GM21576 (cell line): ENCODE measurements around the gene PTPRA.
"Not testable (repeated sequence)": the region's sequence is repeated elsewhere in the genome, so short reads cannot be mapped to it uniquely, and the experiment has no call there.

Source experiments
- ATAC-seq: cut with Tn5 transposase; IDR thresholded peaks from one replicate; pipeline ENCODE4 v1.9.1; 2021; ENCODE audit warnings: mild to moderate bottlenecking, moderate library complexity; ENCODE audit not compliant: unreplicated experiment

PTPRA gene

DNA sequence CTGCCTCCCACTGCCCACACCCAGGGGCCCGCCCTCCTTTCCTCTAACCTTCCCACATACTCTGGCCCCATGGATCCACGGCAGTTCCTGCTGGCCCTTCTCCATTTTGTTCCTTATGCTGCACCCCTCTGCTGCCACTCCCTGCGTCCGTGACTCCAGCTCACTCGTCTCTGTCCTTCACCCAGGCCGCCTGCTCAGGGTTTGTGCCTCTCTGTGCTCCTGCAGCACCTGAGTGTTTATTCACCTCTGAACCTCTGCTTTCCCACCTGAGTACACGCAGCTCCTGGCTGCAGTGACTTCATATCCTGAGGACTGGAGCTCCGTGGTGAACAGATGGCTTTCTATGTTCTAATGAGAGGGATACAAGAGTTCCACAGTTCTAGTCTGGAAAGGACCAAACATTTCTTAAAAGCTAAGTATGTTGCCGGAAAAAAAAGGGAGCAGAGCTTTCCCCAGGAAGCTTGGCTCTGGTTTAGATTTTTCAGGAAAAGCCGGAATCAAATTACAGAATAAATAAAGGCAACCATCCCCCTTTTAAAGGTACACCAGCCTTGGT lies 168.7 kb downstream of the PTPRA start:
- ATAC-seq = no peak

DNA sequence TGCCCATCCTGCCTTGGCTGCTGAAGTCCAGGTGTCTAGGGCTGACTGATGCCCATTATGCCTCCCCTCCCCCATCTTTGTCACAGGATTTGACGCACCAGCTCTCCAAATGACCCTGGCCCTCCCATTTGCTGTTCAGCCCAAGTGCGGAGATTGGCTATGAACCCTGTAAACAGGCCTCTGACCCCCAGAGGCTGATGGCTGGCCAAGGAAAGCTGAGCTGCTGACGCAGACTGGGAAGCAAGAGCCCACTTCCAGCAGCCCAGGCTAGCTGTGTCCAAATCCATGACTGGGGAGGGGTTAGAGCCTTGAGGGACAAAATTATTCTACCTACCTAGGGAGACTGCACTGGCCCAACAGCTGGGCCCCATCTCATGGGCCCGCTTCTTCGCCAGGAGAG lies 169.3 kb downstream of the PTPRA start:
- ATAC-seq = no peak

DNA sequence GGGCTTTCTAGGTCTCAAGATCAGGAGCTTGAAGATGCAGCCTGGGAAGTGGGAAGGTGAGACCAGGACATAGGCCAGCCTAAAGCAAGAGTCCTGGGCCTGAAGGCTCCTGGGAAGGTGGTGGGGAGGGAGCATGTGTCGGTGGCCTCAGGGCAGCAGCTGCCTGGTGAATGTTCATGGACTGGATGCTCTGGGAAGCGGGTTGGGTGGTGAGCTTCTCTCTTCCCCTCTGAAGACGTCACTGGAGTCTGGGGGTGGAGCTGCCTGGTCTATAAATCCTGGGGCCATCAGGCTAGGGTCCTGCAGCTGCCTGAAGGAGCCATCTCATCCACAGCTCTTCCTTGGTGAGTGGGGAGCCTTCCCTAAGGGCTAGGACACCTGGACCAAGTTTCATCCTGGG lies 170.0 kb downstream of the PTPRA start, which contains the start of gene GNRH2:
GNRH2 (plus strand) TSS at position 301 of the 400 bp plus-strand sequence. CDS start 793 bp downstream, outside the sequence.
- ATAC-seq = no peak

DNA sequence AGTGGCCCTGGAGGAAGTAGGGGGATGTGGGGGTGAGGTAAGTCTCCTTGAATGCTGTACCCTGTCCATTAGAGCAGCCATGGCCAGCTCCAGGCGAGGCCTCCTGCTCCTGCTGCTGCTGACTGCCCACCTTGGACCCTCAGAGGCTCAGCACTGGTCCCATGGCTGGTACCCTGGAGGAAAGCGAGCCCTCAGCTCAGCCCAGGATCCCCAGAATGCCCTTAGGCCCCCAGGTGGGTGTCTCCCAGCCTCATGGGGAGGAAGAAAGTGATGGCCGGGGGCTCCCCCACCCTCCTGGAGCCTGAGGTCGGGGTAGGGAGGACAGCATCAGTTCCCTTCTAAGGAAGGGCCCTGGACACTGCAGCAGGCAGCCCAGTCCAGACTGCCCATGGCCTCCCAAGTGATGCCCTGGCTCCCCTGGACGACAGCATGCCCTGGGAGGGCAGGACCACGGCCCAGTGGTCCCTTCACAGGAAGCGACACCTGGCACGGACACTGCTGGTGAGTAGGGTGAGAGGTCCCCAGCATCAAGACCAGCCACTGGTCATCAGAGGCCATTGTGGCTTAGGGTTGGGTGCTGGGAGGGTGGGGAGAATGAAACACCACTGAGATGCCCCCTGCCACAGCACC lies 171.2 kb downstream of the PTPRA start:
- ATAC-seq = no peak

DNA sequence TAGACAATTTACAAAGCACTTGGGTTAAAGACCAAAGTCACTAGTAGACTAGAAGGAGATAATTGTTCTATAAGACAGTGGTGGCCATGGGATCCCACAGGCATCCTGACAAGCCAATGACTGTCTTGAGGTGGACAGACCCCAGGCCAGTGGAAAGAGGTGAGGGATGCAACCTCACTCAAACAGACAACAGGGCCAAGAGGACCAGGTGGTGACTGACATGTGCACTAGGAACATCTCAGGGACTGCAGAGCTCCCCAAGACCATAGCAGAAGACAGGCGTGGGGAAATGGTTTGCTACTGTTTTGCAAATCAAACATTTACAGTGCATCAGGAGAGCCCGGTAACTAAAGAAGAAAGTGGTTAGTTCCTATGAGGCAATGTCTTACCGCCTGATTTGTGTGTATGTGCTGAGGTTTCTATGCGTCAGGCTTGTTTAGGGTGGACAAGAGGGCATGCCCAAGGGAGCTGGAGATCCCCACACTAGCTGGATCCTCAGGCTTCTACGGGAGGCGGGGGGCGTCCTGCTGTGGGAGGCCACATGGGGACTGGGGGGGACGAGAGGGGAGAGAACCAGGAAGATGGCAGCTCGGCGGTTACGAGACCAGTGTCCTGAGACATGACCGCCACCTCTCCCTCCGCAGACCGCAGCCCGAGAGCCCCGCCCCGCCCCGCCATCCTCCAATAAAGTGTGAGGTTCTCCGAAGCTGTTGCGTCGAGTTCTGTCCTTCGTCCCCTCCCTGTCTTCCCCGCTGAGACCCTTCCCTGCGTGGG lies 171.9 kb downstream of the PTPRA start:
- ATAC-seq = peak; percentile 30

DNA sequence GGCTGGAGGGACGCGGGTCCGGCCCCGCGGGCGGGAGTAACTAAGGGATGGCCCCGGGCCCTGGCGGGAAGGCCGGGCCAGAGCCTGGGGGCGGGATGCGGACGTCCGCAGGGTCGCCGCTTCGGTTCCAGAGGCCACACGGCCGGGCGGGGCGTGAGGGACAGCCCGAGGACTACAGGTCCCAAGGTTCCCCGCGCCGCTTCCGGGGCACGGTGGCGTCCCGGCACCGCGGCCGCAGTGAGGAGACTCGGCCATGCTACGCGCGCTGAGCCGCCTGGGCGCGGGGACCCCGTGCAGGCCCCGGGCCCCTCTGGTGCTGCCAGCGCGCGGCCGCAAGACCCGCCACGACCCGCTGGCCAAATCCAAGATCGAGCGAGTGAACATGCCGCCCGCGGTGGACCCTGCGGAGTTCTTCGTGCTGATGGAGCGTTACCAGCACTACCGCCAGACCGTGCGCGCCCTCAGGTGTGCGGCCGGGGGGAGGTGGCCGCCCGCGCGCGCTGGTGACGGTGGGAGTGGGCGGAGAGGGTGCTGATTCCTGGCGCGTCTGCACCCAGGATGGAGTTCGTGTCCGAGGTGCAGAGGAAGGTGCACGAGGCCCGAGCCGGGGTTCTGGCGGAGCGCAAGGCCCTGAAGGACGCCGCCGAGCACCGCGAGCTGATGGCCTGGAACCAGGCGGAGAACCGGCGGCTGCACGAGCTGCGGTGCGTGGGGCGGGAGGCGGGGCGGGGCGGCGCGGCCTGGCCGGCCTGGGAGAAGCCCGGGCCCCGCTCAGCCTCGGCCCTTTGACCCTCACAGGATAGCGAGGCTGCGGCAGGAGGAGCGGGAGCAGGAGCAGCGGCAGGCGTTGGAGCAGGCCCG lies 172.8 kb downstream of the PTPRA start, which contains the start of gene MRPS26:
MRPS26 (plus strand) TSS at position 237 of the 861 bp plus-strand sequence; CDS start at position 254, 17 bp downstream.
- peak; percentile 86 for ATAC-seq

DNA sequence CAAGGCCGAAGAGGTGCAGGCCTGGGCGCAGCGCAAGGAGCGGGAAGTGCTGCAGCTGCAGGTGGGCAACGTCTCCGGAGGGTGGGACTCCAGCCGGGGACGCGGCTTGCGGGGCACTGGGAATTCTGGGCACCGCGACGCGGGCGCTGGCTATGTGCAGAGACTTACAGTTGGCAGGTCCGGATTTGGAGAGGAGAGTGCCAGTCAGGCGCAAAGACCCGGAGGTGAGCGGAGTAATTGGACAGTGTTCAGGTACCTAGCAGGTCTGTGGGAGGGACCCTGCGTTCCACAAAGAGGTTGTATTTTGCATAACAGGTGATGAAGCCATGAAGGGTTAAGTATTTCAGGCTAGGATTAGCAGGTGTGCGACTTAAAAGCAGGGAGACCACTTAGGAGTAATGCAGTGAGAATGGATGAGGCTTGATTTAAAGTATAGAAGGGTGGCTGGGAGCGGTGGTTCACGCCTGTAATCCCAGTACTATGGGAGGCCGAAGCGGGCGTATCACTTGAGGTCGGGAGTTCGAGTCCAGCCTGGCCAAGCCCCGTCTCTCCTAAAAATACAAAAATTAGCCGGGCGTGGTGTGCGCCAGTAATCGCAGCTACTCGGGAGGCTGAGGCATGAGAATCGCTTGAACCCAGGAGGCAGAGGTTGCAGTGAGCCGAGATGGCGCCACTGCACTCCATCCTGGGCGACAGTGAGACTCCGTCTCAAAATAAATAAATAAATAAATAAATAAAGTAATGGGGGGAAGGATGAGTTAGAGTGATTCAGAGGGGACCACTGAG lies 173.6 kb downstream of the PTPRA start:
- ATAC-seq = peak; percentile 2

DNA sequence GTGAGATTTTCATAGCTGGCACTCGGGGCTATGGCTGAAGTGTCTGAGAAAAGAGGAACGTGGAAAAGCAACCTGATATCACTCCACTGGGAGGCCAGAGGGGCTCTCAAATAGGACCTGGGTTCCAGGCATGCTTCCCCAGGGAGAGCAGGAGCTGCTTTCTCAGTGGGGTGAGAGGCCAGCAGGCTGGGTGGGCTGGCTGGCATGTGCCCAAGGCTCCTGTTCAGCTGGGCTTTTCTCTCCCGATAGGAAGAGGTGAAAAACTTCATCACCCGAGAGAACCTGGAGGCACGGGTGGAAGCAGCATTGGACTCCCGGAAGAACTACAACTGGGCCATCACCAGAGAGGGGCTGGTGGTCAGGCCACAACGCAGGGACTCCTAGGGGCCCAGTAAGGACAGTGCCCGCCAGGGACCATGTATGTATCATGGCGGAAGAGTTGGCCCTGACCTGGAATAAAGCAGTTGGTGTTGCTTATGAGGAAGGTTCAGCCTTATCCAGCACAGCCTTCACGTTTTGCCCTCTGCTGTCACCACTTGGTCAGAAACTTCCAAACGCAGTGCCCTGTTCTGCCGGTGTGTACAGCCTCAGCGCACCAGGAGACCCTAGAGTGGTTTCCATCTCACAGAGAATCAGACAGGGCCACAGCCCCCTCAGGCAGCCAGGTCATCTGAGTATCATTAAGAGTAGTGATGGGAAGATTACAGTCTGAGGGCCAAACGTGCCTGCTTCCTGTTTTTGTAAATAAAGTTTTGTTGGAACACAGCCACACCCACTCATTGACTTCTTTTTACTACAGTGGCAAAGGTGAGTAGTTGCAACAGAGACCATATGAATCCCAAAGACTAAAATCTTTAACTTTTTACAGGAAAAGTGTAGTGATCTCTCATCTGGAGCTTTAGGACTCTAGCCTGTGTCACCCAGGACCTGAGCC lies 174.5 kb downstream of the PTPRA start:
- ATAC-seq = no peak

DNA sequence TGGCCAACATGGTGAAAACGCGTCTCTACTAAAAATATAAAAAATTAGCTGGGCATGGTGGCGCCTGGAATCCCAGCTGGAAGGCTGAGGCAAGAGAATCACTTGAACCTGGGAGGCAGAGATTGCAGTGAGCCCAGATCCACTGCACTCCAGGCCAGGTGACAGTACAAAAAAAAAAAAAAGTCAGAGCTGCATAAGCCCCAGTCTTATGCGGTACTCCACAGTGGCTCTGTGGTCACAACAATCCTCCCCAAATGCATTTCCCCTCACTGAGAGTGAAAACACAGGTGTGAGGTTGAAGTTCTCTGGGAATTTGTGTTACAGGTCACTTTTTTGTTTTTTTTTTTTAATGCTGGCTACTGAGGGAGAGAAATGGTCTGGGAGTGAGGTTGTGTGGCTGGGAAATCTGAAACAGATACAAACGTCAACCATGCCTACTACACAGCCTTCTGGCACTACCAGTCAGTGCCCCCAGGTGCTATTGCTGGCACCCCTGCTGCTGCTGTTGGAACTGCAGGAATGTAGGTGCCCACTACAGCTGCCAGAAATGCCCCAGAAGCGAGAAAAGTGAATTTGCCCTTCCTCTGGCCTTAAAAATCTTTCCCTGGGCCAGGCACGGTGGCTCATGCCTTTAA lies 178.2 kb downstream of the PTPRA start:
- ATAC-seq = no peak

DNA sequence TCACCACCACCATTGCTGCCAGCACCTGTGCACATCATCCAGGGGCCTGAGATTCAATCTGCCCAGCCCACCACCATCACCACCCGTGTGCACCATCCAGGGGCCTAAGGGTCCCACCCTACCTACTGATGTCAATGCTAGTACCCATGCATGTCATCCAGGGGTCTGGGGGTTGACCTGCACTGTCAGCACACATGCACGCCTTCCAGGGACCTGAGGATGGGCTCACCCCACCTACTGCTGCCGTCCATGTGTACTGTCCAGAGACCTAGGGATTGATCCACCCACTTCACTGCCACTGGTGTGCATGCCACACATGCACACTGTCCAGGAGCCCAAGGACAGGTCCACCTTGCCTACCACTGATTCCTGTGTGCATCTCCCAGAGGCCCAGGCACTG lies 186.2 kb downstream of the PTPRA start:
- no peak for ATAC-seq

DNA sequence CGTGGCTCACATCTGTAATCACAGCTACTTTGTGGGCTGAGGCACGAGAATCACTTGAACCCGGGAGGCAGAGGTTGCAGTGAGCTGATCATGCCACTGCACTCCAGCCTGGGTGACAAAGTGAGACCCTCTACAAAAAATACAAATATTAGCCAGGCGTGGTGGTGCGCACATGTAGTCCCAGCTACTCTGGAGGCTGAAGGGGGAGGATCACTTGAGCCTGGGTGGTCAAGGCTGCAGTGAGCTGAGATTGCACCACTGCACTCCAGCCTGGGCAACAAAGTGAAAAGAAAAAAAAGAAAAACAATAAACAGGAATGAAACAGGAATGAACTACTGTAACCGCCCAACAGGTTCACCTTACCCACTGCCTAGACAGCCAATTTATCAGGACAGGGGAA lies 190.8 kb downstream of the PTPRA start:
- not testable (repeated sequence) for ATAC-seq

DNA sequence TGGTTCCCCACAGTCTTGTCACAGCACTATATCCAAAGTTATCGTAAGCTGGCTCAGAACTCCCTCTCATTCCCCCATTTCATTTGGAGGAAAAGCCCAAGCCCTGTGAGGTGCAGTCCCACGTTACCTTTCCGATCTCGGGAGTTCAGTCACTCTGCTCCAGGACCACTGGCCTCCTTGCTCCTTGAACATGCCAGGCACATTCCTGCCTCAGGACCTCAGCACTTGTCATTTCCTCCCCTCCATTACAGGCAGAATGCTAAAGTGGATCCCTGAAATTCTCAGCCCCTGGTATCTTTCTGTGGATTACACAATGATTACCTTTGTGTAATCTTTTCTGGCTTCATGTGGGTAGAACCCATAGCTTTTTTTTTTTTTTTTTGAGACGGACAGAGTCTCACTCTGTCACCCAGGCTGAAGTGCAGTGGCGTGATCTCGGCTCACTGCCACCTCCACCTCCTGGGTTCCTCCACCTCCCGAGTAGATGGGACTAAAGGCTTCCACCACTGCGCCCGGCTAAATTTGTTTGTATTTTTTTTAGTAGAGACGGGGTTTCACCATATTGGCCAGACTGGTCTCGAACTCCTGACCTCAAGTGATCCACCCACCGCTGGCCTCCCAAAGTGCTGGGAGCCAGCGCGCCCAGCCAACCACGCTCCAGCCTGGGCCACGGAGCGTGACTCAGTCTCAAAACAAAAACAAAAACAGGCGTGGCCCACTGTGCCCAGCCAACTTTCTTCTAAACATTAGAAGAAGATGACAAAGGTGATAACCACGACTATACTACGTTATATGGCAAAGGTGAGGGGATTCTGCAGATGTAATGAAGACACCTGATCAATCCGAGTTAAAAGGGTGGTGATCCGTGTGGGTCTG lies 194.1 kb downstream of the PTPRA start:
- no peak for ATAC-seq

DNA sequence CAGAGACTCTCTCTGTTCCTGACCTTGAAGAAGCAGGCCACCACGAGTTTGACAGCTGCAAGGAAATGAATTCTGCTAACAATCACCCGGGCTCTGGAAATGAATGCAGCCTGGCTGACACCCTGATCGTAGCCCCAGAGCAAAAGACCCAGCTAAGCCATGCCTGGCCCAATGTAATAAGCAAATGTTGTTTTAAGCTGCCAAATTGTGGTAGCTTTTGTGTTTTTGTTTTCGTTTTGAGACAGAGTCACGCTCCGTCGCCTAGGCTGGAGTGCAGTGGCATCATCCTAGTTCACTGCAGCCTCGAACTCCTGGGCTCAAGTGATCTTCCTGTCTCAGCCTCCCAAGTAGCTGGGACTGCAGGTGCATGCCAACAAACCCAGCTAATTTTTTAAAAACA lies 194.8 kb downstream of the PTPRA start:
- no peak for ATAC-seq

DNA sequence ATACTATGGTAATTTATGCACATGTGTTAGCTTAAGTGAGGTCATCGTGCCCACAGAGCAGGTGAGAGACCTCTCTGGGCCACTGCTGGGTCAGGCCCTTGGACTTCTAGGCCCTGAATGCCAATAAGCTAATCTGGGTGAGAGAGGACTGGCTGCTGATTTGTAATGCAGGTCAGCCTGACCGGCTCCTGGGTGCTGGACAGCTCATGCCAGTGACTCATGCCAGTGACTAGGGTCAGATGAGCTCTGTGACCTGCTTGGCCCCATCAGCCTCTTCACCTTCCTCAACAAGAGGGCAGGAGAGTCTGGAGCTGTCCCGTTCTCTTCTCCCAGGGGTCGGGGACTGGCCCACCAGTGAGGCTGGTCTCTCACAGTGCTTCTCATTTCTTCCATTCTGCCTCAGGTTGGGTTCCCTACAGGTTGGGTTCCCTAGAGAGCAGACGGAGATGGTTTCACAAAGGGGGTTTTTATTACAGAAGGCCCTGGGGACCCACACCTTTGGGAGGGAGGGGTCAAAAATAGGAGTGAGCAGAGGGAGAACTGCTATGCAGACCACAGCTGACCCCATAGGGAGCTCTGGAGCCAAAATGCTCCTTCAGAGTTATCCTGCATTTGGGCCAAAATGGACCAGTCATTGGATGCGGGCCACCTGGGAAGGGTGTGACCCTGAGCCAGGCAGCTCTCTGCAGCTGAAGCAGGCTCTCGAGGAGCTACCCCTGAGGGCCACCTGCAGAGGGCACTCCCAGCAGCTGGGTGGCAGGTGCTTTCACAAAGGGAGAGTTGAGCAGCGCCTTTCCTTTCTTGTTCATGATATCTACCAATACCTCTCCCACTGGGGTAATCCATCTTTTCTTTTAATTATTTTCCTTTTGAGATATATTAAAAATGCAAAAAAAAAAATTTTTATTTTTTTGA lies 196.0 kb downstream of the PTPRA start:
- no peak for ATAC-seq

DNA sequence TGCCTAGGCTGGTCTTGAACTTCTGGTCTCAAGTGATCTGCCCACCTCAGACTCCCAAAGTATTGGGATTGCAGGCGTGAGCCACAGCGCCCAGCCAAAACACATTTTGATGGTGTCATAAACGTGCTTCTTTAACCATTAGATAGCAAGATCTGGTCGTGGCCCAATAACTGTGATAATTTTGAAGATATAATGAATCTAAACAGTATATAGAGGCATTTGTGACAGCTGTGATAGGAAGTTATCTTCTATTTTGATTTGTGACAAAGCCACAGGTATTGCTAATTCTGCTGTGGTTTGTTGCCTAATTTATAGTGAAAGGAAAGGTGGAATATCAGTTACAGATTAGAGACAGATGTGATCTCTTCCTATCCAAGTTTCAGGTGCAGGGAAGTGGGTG lies 197.4 kb downstream of the PTPRA start:
- ATAC-seq = no peak

DNA sequence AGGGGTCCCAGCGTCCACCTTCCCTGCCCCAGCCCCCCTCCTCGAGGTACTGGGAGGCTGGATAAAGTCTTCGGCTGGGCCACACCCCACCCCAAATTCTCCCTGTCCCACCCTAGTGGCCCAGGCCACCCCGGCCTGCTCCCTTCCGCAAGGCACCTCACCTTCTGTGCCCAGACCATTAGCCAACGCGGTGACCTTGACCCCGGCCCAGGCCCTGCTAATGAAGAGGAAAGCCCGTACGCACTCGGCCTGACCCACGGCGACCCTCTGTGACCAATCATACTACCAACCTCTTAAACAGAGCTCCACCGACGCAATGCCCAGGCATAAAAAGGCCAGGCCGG lies 198.0 kb downstream of the PTPRA start:
- ATAC-seq = no peak
